ENCODE measurements around the gene ZBTB16.

- TF ChIP-seq CTCF (conservative IDR thresholded peaks at IDR 0.05) (no peak), EZH2 (IDR thresholded peaks at IDR 0.05; ENCODE audit: low read depth) (no peak)
These were observed 4.7 kb downstream of the ZBTB16 start for GRCh38 chr11:114064216-114064615.
